ENCODE results near the gene MEIOB.

MEIOB gene

GRCh38 chr16:1826691-1827573 is 45.0 kb downstream of the MEIOB start, which contains the start of the genes FAHD1 and HAGH:
FAHD1 (plus strand) TSS chr16:1827206; CDS start chr16:1827239, 33 bp downstream.
HAGH (minus strand) TSS chr16:1826825; CDS start chr16:1826787, 38 bp downstream.
- DNase-seq = peak; percentile 86

- peak; percentile 52 to 54 for DNase-seq
These were observed 45.9 kb downstream of the MEIOB start for GRCh38 chr16:1825864-1826690.

- DNase-seq = no peak
These were observed 46.5 kb downstream of the MEIOB start for GRCh38 chr16:1825381-1825863.

- no peak for DNase-seq
These were observed 48.1 kb downstream of the MEIOB start for GRCh38 chr16:1823821-1824220.

- DNase-seq = no peak
These were observed 49.2 kb downstream of the MEIOB start for GRCh38 chr16:1822801-1823200.

- no peak for DNase-seq
These were observed 49.9 kb downstream of the MEIOB start for GRCh38 chr16:1821861-1822611.

- DNase-seq = no peak
These were observed 51.0 kb downstream of the MEIOB start for GRCh38 chr16:1820946-1821290.

GRCh38 chr16:1820096-1820945 is 51.6 kb downstream of the MEIOB start:
- DNase-seq = no peak

GRCh38 chr16:1819611-1820010 is 52.4 kb downstream of the MEIOB start:
- no peak for DNase-seq

GRCh38 chr16:1818873-1819525 is 53.0 kb downstream of the MEIOB start:
- no peak for DNase-seq

- DNase-seq = no peak
These were observed 53.6 kb downstream of the MEIOB start for GRCh38 chr16:1818204-1818872.

- no peak for DNase-seq
These were observed 54.2 kb downstream of the MEIOB start for GRCh38 chr16:1817716-1818115.

- no peak for DNase-seq
These were observed 54.7 kb downstream of the MEIOB start for GRCh38 chr16:1817276-1817589.

- no peak for DNase-seq
These were observed 55.3 kb downstream of the MEIOB start for GRCh38 chr16:1816396-1817275.

- DNase-seq = no peak
These were observed 56.5 kb downstream of the MEIOB start for GRCh38 chr16:1815461-1815860.

- DNase-seq = peak; percentile 43 to 54
These were observed 59.2 kb downstream of the MEIOB start for GRCh38 chr16:1812732-1813163.

GRCh38 chr16:1810536-1810935 is 61.4 kb downstream of the MEIOB start:
- DNase-seq = no peak

- DNase-seq = no peak
These were observed 61.9 kb downstream of the MEIOB start for GRCh38 chr16:1810106-1810505.

GRCh38 chr16:1809281-1809801 is 62.6 kb downstream of the MEIOB start:
- DNase-seq = no peak

- no peak for DNase-seq
These were observed 63.3 kb downstream of the MEIOB start for GRCh38 chr16:1808691-1809090.

All from stimulated activated CD4-positive, alpha-beta T cell treated with anti-CD3 and anti-CD28 coated beads, Interleukin-2, amount 100 ng/mL, for 48 hours (primary cell).